ENCODE results near the gene FAM131B. TPM values are rescaled to one million over a fixed set of nuclear protein-coding genes. Genes with fewer than 3 reads are reported as not detected.

FAM131B gene
- polyA plus RNA-seq, 1 donor (not counting 4 experiments of a cell fraction or from before 2014, with no cell fraction given) = 0.21 TPM

GRCh38 chr7:143327903-143328302 is 34.6 kb downstream of the FAM131B start:
- Histone ChIP-seq H4K20me1 (ENCODE audit: control insufficient read depth, extremely low read depth, insufficient read depth, low read length) (no peaks in the 10 kb centered on the region), H3K36me3 (ENCODE audit: control insufficient read depth in 2 of 2, extremely low read depth in 1 of 2, insufficient read depth in 2 of 2, low read length in 2 of 2) (no peaks in the 10 kb centered on the region), H3K9me1 (ENCODE audit: control insufficient read depth, extremely low read depth, insufficient read depth, low read length) (peaks cover 3% of the 10 kb centered on the region), H3K9ac (ENCODE audit: control insufficient read depth, extremely low read depth, insufficient read depth, low read length) (no peak overlapping the region), H3K27ac (ENCODE audit: control insufficient read depth, insufficient read depth, low read length) (no peak overlapping the region), H3K27me3 (ENCODE audit: control insufficient read depth, extremely low read depth, insufficient read depth, low read length) (no peaks in the 10 kb centered on the region), H3K4me1 (ENCODE audit: control insufficient read depth, extremely low read depth, insufficient read depth, low read length) (peaks cover 14% of the 10 kb centered on the region), H3K4me2 (ENCODE audit: control insufficient read depth, extremely low read depth, insufficient read depth, low read depth, low read length) (no peak overlapping the region), H3K4me3 (ENCODE audit: control insufficient read depth in 2 of 3, extremely low read depth in 1 of 3, insufficient read depth in 2 of 3, low read depth in 1 of 3, low read length in 3 of 3) (no peak overlapping the region), H3K79me2 (ENCODE audit: control insufficient read depth, insufficient read depth, low read length) (no peaks in the 10 kb centered on the region), H3K9me3 (ENCODE audit: control insufficient read depth, low read depth, low read length) (no peaks in the 10 kb centered on the region), H2AFZ (ENCODE audit: control insufficient read depth, low read length) (no peak overlapping the region)
- TF ChIP-seq CTCF (optimal IDR thresholded peaks at IDR 0.05 in 1 of 3, IDR thresholded peaks at IDR 0.05 in 1 of 3, conservative IDR thresholded peaks at IDR 0.05 in 1 of 3; ENCODE audit: extremely low read depth in 1 of 3, insufficient read depth in 2 of 3, low read length in 3 of 3) (no peak), EZH2 (IDR thresholded peaks at IDR 0.05; ENCODE audit: low read length) (no peak)
- DNase-seq (ENCODE audit: low read depth, low spot score) (no peak), FAIRE-seq (no peak)
- dilution Hi-C loops (cut with MboI; ENCODE audit: extremely low pct_ligation_motif_present, low sequenced_read_pairs) = no loop called here

GRCh38 chr7:143325240-143325639 is 37.3 kb downstream of the FAM131B start:
- Histone ChIP-seq H2AFZ (ENCODE audit: control insufficient read depth, low read length) (no peak overlapping the region), H3K36me3 (ENCODE audit: control insufficient read depth in 2 of 2, extremely low read depth in 1 of 2, insufficient read depth in 2 of 2, low read length in 2 of 2) (no peaks in the 10 kb centered on the region), H3K4me3 (ENCODE audit: control insufficient read depth in 2 of 3, extremely low read depth in 1 of 3, insufficient read depth in 2 of 3, low read depth in 1 of 3, low read length in 3 of 3) (no peak overlapping the region), H4K20me1 (ENCODE audit: control insufficient read depth, extremely low read depth, insufficient read depth, low read length) (no peaks in the 10 kb centered on the region), H3K9ac (ENCODE audit: control insufficient read depth, extremely low read depth, insufficient read depth, low read length) (no peak overlapping the region), H3K9me1 (ENCODE audit: control insufficient read depth, extremely low read depth, insufficient read depth, low read length) (no peaks in the 10 kb centered on the region), H3K9me3 (ENCODE audit: control insufficient read depth, low read depth, low read length) (no peaks in the 10 kb centered on the region), H3K79me2 (ENCODE audit: control insufficient read depth, insufficient read depth, low read length) (no peaks in the 10 kb centered on the region), H3K27ac (ENCODE audit: control insufficient read depth, insufficient read depth, low read length) (no peak overlapping the region), H3K4me2 (ENCODE audit: control insufficient read depth, extremely low read depth, insufficient read depth, low read depth, low read length) (no peak overlapping the region), H3K4me1 (ENCODE audit: control insufficient read depth, extremely low read depth, insufficient read depth, low read length) (no peaks in the 10 kb centered on the region), H3K27me3 (ENCODE audit: control insufficient read depth, extremely low read depth, insufficient read depth, low read length) (no peaks in the 10 kb centered on the region)
- DNase-seq (ENCODE audit: low read depth, low spot score) (no peak), FAIRE-seq (no peak)
- TF ChIP-seq CTCF (optimal IDR thresholded peaks at IDR 0.05 in 1 of 3, IDR thresholded peaks at IDR 0.05 in 1 of 3, conservative IDR thresholded peaks at IDR 0.05 in 1 of 3; ENCODE audit: extremely low read depth in 1 of 3, insufficient read depth in 2 of 3, low read length in 3 of 3) (no peak), EZH2 (IDR thresholded peaks at IDR 0.05; ENCODE audit: low read length) (no peak)
- dilution Hi-C loops (cut with MboI; ENCODE audit: extremely low pct_ligation_motif_present, low sequenced_read_pairs) = no loop called here
